H9 (cell line): ENCODE results near the gene C6orf47. TPM values are rescaled to one million over a fixed set of nuclear protein-coding genes. Genes with fewer than 3 reads are reported as not detected.

Experiments used
- DNase-seq: peaks from one replicate; pipeline ENCODE4 v3.0.0-alpha.2; 2017
- H2AFZ ChIP-seq: one replicate; pipeline ENCODE4 v1.6.1; 2013; ENCODE audit warnings: mild to moderate bottlenecking, low read length, control low read depth, moderate library complexity
- H2AK5ac ChIP-seq: 2 replicates; pipeline ENCODE4 v1.6.1; 2013; ENCODE audit warnings: low read length, control low read depth, mixed read lengths; ENCODE audit not compliant: insufficient read length
- H2BK120ac ChIP-seq: one replicate; pipeline ENCODE4 v1.6.1; 2013; ENCODE audit warnings: low read depth, mild to moderate bottlenecking, low read length, control low read depth, inconsistent platforms; ENCODE audit not compliant: poor library complexity, severe bottlenecking
- H2BK12ac ChIP-seq: 2 replicates; pipeline ENCODE4 v1.6.1; 2013; ENCODE audit warnings: low read length, control low read depth, mixed read lengths, low read depth; ENCODE audit not compliant: insufficient read length
- H2BK15ac ChIP-seq: 2 replicates; pipeline ENCODE4 v1.6.1; 2013; ENCODE audit warnings: low read depth, low read length, control low read depth
- H2BK20ac ChIP-seq: one replicate; pipeline ENCODE4 v1.6.1; 2013; ENCODE audit warnings: low read depth, mild to moderate bottlenecking, low read length, control low read depth, inconsistent platforms; ENCODE audit not compliant: poor library complexity, severe bottlenecking
- H2BK5ac ChIP-seq: 2 replicates; pipeline ENCODE4 v1.6.1; 2013; ENCODE audit warnings: low read length, control low read depth, mixed read lengths; ENCODE audit not compliant: insufficient read length
- H3K14ac ChIP-seq: 2 replicates; pipeline ENCODE4 v1.6.1; 2013; ENCODE audit warnings: low read length, control low read depth; ENCODE audit not compliant: insufficient read depth
- H3K18ac ChIP-seq: 2 replicates; pipeline ENCODE4 v1.6.1; 2013; ENCODE audit warnings: low read depth, mild to moderate bottlenecking, mixed read lengths, low read length, control low read depth; ENCODE audit not compliant: insufficient read length
- H3K23ac ChIP-seq: 2 replicates; pipeline ENCODE4 v1.6.1; 2013; ENCODE audit warnings: low read length, control low read depth, mixed read lengths, low read depth; ENCODE audit not compliant: insufficient read length
- H3K23me2 ChIP-seq: 2 replicates; pipeline ENCODE4 v1.6.1; 2013; ENCODE audit warnings: low read depth, mild to moderate bottlenecking, mixed read lengths, low read length, control low read depth; ENCODE audit not compliant: insufficient read length, poor library complexity, severe bottlenecking
- H3K27ac ChIP-seq: 2 replicates; pipeline ENCODE4 v1.5.1; 2013; ENCODE audit warnings: low read length, control low read depth, mixed read lengths, low read depth; ENCODE audit not compliant: insufficient read length
- H3K27me3 ChIP-seq: 2 replicates; pipeline ENCODE4 v1.6.1; 2013; ENCODE audit warnings: low read length, control low read depth, inconsistent platforms; ENCODE audit not compliant: insufficient read depth
- H3K4ac ChIP-seq: 2 replicates; pipeline ENCODE4 v1.6.1; 2013; ENCODE audit warnings: low read depth, mild to moderate bottlenecking, control low read depth, inconsistent platforms, low read length, moderate library complexity
- H3K4me1 ChIP-seq: 2 replicates; pipeline ENCODE4 v1.6.1; 2013; ENCODE audit warnings: low read length, control low read depth, inconsistent platforms; ENCODE audit not compliant: insufficient read depth
- H3K4me2 ChIP-seq: 2 replicates; pipeline ENCODE4 v1.6.1; 2013; ENCODE audit warnings: low read length, control low read depth, mixed read lengths; ENCODE audit not compliant: insufficient read length, insufficient read depth
- H3K56ac ChIP-seq: 2 replicates; pipeline ENCODE4 v1.6.1; 2013; ENCODE audit warnings: low read depth, mild to moderate bottlenecking, mixed read lengths, low read length, control low read depth; ENCODE audit not compliant: insufficient read length
- H3K79me1 ChIP-seq: 2 replicates; pipeline ENCODE4 v1.6.1; 2013; ENCODE audit warnings: low read depth, mild to moderate bottlenecking, moderate library complexity, low read length, control low read depth, inconsistent platforms; ENCODE audit not compliant: insufficient read depth, poor library complexity, severe bottlenecking
- H3K79me2 ChIP-seq: 2 replicates; pipeline ENCODE4 v1.6.1; 2013; ENCODE audit warnings: low read length, control low read depth, inconsistent platforms; ENCODE audit not compliant: insufficient read depth
- H3K9ac ChIP-seq: 2 replicates; pipeline ENCODE4 v1.6.1; 2013; ENCODE audit warnings: low read length, control low read depth, mixed read lengths; ENCODE audit not compliant: insufficient read length; ENCODE audit errors: extremely low read depth
- H3K9me3 ChIP-seq: one replicate; pipeline ENCODE4 v1.6.1; 2013; ENCODE audit warnings: low read depth, low read length, inconsistent platforms; ENCODE audit not compliant: control insufficient read depth
- H3T11ph ChIP-seq: one replicate; pipeline ENCODE4 v1.6.1; 2013; ENCODE audit warnings: mild to moderate bottlenecking, low read length, control low read depth, inconsistent platforms
- H4K20me1 ChIP-seq: one replicate; pipeline ENCODE4 v1.6.1; 2013; ENCODE audit not compliant: control insufficient read depth, insufficient read length, insufficient read depth
- H4K5ac ChIP-seq: 2 replicates; pipeline ENCODE4 v1.6.1; 2013; ENCODE audit warnings: low read depth, mild to moderate bottlenecking, mixed read lengths, low read length, control low read depth; ENCODE audit not compliant: insufficient read length
- H4K8ac ChIP-seq: replicated peaks from 2 replicates; pipeline ENCODE4 v1.6.1; 2013; ENCODE audit warnings: low read length, control low read depth, mixed read lengths, low read depth; ENCODE audit not compliant: insufficient read length
- H4K91ac ChIP-seq: 2 replicates; pipeline ENCODE4 v1.6.1; 2013; ENCODE audit warnings: low read depth, mild to moderate bottlenecking, moderate library complexity, mixed read lengths, low read length, control low read depth; ENCODE audit not compliant: insufficient read length
- H3K27ac Mint-ChIP-seq, 3 experiments: 2 replicates in 2 of 3; 3 replicates in 1 of 3; pipeline ENCODE4 v1.8.0; 2020 to 2021; ENCODE audit warnings: mixed read lengths in 3 of 3, mild to moderate bottlenecking in 1 of 3, moderate library complexity in 1 of 3
- H3K27me3 Mint-ChIP-seq: 2 replicates; pipeline ENCODE4 v1.8.0; 2021; ENCODE audit warnings: low read depth, mild to moderate bottlenecking, moderate library complexity, mixed read lengths
- H3K36me3 Mint-ChIP-seq, 3 experiments: 2 replicates in 2 of 3; 3 replicates in 1 of 3; pipeline ENCODE4 v1.8.0; 2020 to 2021; ENCODE audit warnings: low read depth in 3 of 3, mixed read lengths in 3 of 3; ENCODE audit not compliant: insufficient read depth in 1 of 3
- H3K4me1 Mint-ChIP-seq, 2 experiments: 2 replicates each; pipeline ENCODE4 v1.8.0; 2020; ENCODE audit warnings: mixed read lengths in 2 of 2
- H3K4me3 Mint-ChIP-seq, 2 experiments: 2 replicates in 1 of 2; 3 replicates in 1 of 2; pipeline ENCODE4 v1.8.0; 2020 to 2021; ENCODE audit warnings: mild to moderate bottlenecking in 2 of 2, mixed read lengths in 2 of 2, moderate library complexity in 1 of 2
- H3K9me3 Mint-ChIP-seq, 2 experiments: 2 replicates in 1 of 2; 3 replicates in 1 of 2; pipeline ENCODE4 v1.8.0; 2020; ENCODE audit warnings: mild to moderate bottlenecking in 2 of 2, mixed read lengths in 2 of 2, moderate library complexity in 1 of 2
- CTCF ChIP-seq: fragments of 200-600 bp; sonication (generic); conservative IDR thresholded peaks from 3 replicates; pipeline ENCODE4 v1.8.0; 2021; ENCODE audit warnings: antibody characterized with exemption, mild to moderate bottlenecking
- WGBS: extraction: QIAGEN DNeasy Blood & Tissue Kit; methylation state at CpG from one replicate; pipeline ENCODE4 v1.1.7; 2013; ENCODE audit warnings: missing lambda C conversion rate, low lambda C conversion rate, mixed read lengths; ENCODE audit not compliant: insufficient read length; ENCODE audit errors: extremely low coverage; 5-methylcytosine and 5-hydroxymethylcytosine counted together
- total RNA-seq: library from RNA; stranded (reverse); gene quantifications from 2 replicates; pipeline ENCODE4 v1.2.1, GENCODE V29; 2021

The C6orf47 gene
- total RNA-seq, 1 experiment from 2014 or later = 19.0 TPM

DNA sequence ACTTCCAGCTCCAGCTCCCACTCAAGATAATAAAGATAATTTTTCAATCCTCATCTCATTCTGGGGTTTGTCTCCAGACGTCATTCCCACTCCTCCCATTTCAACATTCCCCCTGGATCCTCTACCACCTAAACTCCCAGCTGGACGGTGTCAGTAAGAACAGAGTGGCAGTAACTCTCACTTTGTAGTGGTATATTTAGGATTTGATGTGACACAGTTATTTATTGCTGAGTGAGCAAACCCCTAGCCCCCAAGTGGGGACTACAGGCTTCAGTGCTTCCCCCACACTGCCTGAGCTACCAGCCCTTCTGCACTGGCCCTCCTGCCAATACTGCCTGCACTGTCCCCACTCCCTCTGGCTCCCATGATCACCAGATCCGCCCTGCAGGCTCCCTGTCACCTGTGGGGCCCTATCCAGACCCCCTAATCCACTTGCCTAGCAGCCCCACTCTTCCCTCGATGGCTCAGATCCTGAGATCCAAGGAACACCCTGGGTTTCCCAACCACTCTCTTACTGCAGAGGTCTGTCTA, 2.4 kb downstream of the C6orf47 start:
- Histone ChIP-seq H2AFZ (no peak overlapping the region), H3K79me2 (peaks cover 4% of the 10 kb centered on the region; the same call in 1 of the 2 replicates), H2BK120ac (no peak overlapping the region), H3K79me1 (peaks cover 9% of the 10 kb centered on the region), H3K14ac (no peak overlapping the region), H3K56ac (no peak overlapping the region), H4K5ac (no peak overlapping the region), H3K4me1 (no peaks in the 10 kb centered on the region), H3K18ac (no peak overlapping the region), H2BK12ac (no peak overlapping the region), H3K9ac (no peak overlapping the region), H3K23me2 (peaks cover 8% of the 10 kb centered on the region), H2BK15ac (no peak overlapping the region), H3K9me3 (no peaks in the 10 kb centered on the region), H3T11ph (no peak overlapping the region), H2BK5ac (no peak overlapping the region), H4K20me1 (no peaks in the 10 kb centered on the region), H4K8ac (no peak overlapping the region), H4K91ac (no peak overlapping the region), H2AK5ac (no peak overlapping the region), H3K27me3 (no peaks in the 10 kb centered on the region), H3K4ac (no peak overlapping the region), H3K27ac (no peak overlapping the region), H3K4me2 (no peak overlapping the region), H3K23ac (no peak overlapping the region), H2BK20ac (no peak overlapping the region)
- no peak for TF ChIP-seq CTCF
- H3K27me3 Mint-ChIP-seq = no peaks in the 10 kb centered on the region; the same call in 1 of the 2 replicates
- peaks cover 9 to 34% (median 27%) of the 10 kb centered on the region in 3 experiments; a peak in 6 of 7 replicates for H3K36me3 Mint-ChIP-seq
- peak overlapping the region; percentile 34 to 69; a peak in 4 of 5 replicates for H3K4me3 Mint-ChIP-seq
- H3K27ac Mint-ChIP-seq = 0 out of 7 replicates have a peak overlapping the region, but pooled peaks of 1 of the 3 experiments have one; percentile 7
- H3K9me3 Mint-ChIP-seq = no peaks in the 10 kb centered on the region
- WGBS = no CpG with 5 or more reads among the region's 4 CpGs
- peaks cover 21 to 27% of the 10 kb centered on the region in 2 experiments for H3K4me1 Mint-ChIP-seq
- DNase-seq = no peak
